Raji (cell line): Measurements from ENCODE around the gene CNKSR3.

ENCODE experiments used
- POLR2A ChIP-seq: IDR thresholded peaks from 2 replicates; pipeline ENCODE4 v1.6.1; 2011; ENCODE audit warnings: low read depth, low read length, control low read depth; ENCODE audit not compliant: insufficient read depth

CNKSR3 gene

DNA sequence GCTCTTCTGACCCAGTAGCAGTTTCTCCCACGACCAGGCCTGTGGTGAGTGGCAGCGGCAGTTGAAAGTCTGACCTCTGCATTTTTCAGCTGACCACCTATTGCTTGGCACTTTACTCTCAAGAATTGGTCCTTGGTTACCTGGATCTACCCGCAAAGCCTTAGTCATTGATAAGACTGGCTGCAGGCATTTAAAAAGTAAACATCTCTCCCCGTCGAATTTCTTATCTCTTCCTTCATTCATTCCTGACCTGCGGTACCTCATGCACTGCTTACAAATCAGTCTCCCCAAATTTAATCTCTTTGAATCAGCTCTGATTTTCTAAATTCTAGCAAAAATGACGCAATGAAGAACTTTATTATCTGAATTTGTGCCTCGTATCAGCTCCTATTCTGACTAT, 127.7 kb downstream of the CNKSR3 start:
- no peak for TF ChIP-seq POLR2A

DNA sequence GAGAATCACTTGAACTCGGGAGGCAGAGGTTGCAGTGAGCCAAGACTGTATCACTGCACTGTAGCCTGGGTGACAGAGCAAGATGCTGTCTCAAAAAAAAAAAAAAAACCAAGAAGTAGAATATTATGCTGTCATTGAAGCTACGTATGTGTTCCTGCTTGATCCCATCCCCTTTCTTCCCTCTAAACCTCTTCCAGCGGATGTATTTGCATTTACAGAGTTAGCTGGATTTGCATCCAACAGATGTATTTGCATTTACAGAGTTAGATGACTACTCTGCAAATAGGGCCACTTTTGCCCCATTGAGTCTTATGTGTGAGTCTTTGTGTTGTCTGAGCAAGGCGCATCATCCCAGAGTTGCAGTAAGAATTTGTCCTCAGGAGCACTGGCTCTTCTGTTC, 128.9 kb downstream of the CNKSR3 start:
- TF ChIP-seq POLR2A, result no peak

- no peak for TF ChIP-seq POLR2A
Observed at GRCh38 chr6:154380741-154381140, 129.7 kb downstream of the CNKSR3 start.

DNA sequence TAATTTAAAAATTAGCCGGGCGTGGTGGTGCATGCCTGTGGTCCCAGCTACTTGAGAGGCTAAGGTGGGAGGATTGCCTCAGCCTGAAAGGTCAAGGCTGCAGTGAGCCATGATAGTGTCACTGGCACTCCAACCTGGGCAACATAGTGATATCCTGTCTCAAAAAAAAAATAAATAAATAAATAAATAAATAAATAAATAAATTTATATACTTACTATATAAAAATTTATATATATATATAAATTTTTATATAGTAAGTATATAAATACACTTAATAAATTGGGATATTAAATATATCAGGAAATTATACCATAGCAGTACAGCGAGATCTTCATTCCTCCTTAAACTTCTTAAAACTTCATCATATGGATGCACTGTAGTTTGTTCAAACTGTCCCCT, 130.9 kb downstream of the CNKSR3 start:
- TF ChIP-seq POLR2A, result no peak

GRCh38 chr6:154378518-154378917, 132.0 kb downstream of the CNKSR3 start:
- no peak for TF ChIP-seq POLR2A

DNA sequence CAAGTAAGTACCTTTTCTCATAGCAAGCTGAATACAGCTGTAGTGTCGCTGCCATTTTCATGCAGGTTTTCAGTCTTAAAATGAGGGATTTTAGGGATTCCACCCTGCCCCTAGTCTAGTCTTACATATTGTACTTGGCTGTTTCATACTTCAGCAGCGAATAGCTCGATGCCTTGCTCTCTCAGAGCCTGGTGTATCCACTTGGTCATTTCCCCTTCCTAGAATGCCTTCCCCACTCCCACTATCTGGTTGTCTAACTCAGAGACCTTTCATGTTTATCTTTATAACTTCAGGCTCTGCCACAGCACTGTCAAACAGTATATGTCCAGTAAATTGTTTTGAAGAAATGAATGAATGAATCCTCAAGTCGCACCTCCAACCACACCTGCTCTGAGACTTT, 132.8 kb downstream of the CNKSR3 start:
- no peak for TF ChIP-seq POLR2A

GRCh38 chr6:154373971-154374370, 136.5 kb downstream of the CNKSR3 start:
- no peak for TF ChIP-seq POLR2A

DNA sequence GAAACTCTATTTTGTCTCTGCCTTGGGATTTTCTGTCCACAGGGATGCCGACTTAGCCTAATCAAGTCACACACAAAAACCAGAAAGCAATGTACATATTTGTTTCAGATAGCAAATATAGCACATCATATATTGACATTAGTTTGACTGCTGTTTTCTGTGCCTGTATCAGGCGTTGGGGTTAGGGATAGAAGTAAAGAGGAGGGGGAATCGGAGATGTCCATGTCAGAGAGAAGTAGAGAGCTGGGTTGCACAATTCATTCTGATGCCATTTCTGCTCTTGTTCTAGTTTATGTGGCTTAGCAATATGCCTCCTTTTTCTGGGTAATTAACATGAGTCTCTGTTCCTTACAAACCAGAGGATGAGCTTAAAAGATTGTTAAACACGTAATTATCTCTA, 139.2 kb downstream of the CNKSR3 start:
- no peak for TF ChIP-seq POLR2A

DNA sequence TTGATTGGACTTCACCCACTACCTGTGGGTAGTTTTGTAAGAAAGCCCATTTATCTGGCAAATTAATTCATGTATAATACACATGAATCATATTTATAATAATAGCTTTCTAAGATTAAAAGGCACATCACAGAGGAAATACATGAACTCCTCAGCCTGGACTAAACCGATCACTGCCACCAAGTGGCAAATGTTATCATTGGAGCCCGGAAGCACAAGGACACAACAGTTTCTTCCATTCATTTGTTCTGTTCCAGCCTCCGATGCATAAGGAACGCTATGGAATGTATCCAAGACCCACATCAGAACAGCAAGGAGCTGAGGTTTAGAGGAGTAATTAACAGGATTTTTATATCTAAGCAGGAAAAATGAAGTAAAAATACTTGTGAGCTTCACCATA, 139.9 kb downstream of the CNKSR3 start:
- TF ChIP-seq POLR2A, result no peak

GRCh38 chr6:154367839-154368695, 142.4 kb downstream of the CNKSR3 start:
- no peak for TF ChIP-seq POLR2A

- no peak for TF ChIP-seq POLR2A
Observed at GRCh38 chr6:154367336-154367735, 143.1 kb downstream of the CNKSR3 start.

- TF ChIP-seq POLR2A, result no peak
Observed at GRCh38 chr6:154363821-154364220, 146.7 kb downstream of the CNKSR3 start.

DNA sequence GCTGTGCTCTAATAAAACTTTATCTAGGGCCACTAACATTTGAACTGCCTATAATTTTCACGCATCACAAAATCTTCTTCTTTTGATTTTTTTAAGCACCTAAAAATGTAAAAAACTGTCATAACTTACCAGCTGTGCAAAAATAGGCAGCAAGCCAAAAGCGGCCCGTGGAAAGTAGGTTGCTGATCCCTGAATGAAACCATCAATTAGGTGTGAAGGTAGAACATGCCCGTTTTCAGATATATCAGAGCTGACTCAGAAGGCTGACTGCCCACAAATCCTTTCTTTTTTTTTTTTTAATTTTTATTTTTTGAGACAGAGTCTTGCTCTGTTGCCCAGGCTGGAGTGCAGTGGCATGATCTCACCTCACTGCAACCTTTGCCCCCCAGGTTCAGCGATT, 149.0 kb downstream of the CNKSR3 start:
- TF ChIP-seq POLR2A, result no peak

GRCh38 chr6:154360476-154360875, 150.0 kb downstream of the CNKSR3 start:
- TF ChIP-seq POLR2A, result no peak

DNA sequence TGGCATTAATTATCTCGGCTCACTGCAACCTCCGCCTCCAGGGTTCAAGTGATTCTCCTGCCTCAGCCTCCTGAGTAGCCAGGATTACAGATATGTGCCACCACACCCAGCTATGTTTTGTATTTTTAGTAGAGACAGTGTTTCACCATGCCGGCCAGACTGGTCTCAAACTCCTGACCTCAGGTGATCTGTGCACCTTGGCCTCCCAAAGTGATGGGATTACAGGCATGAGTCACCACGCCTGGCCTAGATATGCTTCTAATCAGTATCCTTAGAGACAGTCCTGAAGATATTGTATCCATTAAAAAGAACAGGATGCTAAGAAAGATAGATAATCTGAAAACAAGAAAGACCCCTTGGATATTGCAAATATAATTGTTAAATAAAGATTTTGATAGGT, 150.8 kb downstream of the CNKSR3 start:
- TF ChIP-seq POLR2A, result no peak

- no peak for TF ChIP-seq POLR2A
Observed at GRCh38 chr6:154359161-154359574, 151.3 kb downstream of the CNKSR3 start.

DNA sequence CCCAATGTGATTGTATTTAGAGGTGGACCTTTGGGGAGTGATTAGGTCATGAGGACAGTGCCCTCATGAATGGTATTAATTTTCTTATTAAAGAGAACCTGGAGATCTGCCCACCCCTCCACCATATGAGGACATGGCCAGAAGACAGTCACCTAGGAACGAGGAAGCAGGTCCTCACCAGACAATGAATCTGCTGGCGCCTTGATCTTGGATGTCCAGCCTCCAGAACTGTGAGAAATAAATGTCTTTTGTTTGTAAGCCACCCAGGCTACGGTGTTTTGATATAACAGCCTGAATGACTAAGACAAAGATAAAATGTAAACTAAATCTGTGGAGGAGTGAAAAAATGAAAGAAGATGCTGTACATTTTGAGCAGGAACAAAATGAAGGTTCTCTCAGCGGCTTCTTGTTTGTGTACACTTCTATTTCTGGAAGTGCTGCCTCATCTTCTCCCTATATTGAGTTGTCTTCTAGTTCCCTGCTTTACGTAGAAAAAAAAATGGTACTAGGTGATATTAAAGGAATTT, 152.4 kb downstream of the CNKSR3 start:
- no peak for TF ChIP-seq POLR2A
